OCI-LY7 (cell line): ENCODE results near the gene PRCP. TPM values are rescaled to one million over a fixed set of nuclear protein-coding genes. Genes with fewer than 3 reads are reported as not detected.

Source experiments
- BruUV-seq: library from RNA; stranded (reverse); fragments of 400-500 nt; replicated peaks from 2 replicates; lab custom pipeline; 2021; lab: Mats Ljungman, UMichigan
- CTCF ChIA-PET: fragments of 300-600 bp; sonication (Branson Sonifier 250); formaldehyde crosslinking; loops from one replicate; lab custom pipeline; 2022; ENCODE audit warnings: antibody characterized with exemption; ENCODE audit not compliant: unreplicated experiment; lab: Charles Lee
- POLR2A ChIA-PET: fragments of 300-600 bp; sonication (Branson Sonifier 250); formaldehyde crosslinking; loops from one replicate; lab custom pipeline; 2022; ENCODE audit warnings: antibody characterized with exemption; lab: Charles Lee
- DNase-seq: peaks from one replicate; pipeline ENCODE4 v3.0.0-alpha.2; 2015; ENCODE audit warnings: low spot score
- H2AFZ ChIP-seq: fragments of 200-600 bp; sonication (generic), shearing (Covaris generic); 2 replicates; pipeline ENCODE4 v1.6.1; 2014; ENCODE audit warnings: mild to moderate bottlenecking, antibody characterized with exemption, low read length, moderate library complexity
- H3K27ac ChIP-seq: fragments of 200-600 bp; sonication (generic); 2 replicates; pipeline ENCODE4 v1.5.1; 2014; ENCODE audit warnings: mixed run types, low read depth, mild to moderate bottlenecking, moderate library complexity, low read length, inconsistent platforms; ENCODE audit not compliant: poor library complexity, severe bottlenecking
- H3K36me3 ChIP-seq: fragments of 200-600 bp; sonication (generic); 2 replicates; pipeline ENCODE4 v1.6.1; 2014; ENCODE audit warnings: mild to moderate bottlenecking, antibody characterized with exemption, low read length, moderate library complexity, mixed read lengths; ENCODE audit not compliant: insufficient read depth
- H3K4me1 ChIP-seq: fragments of 200-600 bp; sonication (generic); 2 replicates; pipeline ENCODE4 v1.5.1; 2014; ENCODE audit warnings: mild to moderate bottlenecking, low read length; ENCODE audit not compliant: insufficient read depth, poor library complexity, severe bottlenecking
- H3K4me2 ChIP-seq: fragments of 200-600 bp; sonication (generic); 2 replicates; pipeline ENCODE4 v1.6.1; 2014; ENCODE audit warnings: mild to moderate bottlenecking, low read length
- H3K4me3 ChIP-seq: fragments of 200-600 bp; sonication (generic); 2 replicates; pipeline ENCODE4 v1.5.1; 2014; ENCODE audit warnings: mild to moderate bottlenecking, low read depth, low read length; ENCODE audit not compliant: poor library complexity, severe bottlenecking
- H3K79me2 ChIP-seq: fragments of 200-600 bp; sonication (generic); 2 replicates; pipeline ENCODE4 v1.6.1; 2016; ENCODE audit warnings: low read depth, mild to moderate bottlenecking, low read length, moderate library complexity, mixed read lengths; ENCODE audit not compliant: insufficient read depth
- H3K9me2 ChIP-seq: fragments of 200-600 bp; sonication (generic); 2 replicates; pipeline ENCODE4 v1.6.1; 2016; ENCODE audit warnings: mild to moderate bottlenecking, low read length, mixed read lengths; ENCODE audit not compliant: insufficient read depth
- H3K9me3 ChIP-seq: fragments of 200-600 bp; sonication (generic); 2 replicates; pipeline ENCODE4 v1.6.1; 2014; ENCODE audit warnings: mild to moderate bottlenecking, mixed run types, low read length, mixed read lengths
- H4K20me1 ChIP-seq: fragments of 200-600 bp; sonication (generic); 2 replicates; pipeline ENCODE4 v1.6.1; 2014; ENCODE audit warnings: mild to moderate bottlenecking, antibody characterized with exemption, low read length, moderate library complexity, mixed read lengths; ENCODE audit not compliant: insufficient read depth
- EZH2phosphoT487 ChIP-seq: fragments of 200-600 bp; sonication (generic); IDR thresholded peaks from 2 replicates; pipeline ENCODE4 v1.6.1; 2018; ENCODE audit warnings: low read depth, borderline replicate concordance, mild to moderate bottlenecking, mixed run types, antibody characterized with exemption, low read length, moderate library complexity, mixed read lengths
- intact Hi-C: fragments of 100-400 bp; cut with micrococcal nuclease; formaldehyde crosslinking; loops from one replicate; pipeline ENCODE4 v1.10.0; 2022; ENCODE audit not compliant: unreplicated experiment
- total RNA-seq, 2 experiments: library from RNA; depleted of rRNA in 1 of 2; stranded (reverse); fragments of >200 nt in 1 of 2; shearing (Covaris generic) in 1 of 2; gene quantifications; 2 replicates each; pipeline ENCODE4 v1.2.3, GENCODE V29; 2014 to 2022
- TF ChIP-seq, protein P1 (sequence below): fragments of 200-600 bp; sonication (generic); conservative IDR thresholded peaks from 2 replicates; pipeline ENCODE4 v1.5.1; 2014; ENCODE audit warnings: mild to moderate bottlenecking, antibody characterized with exemption, low read length, moderate library complexity, mixed read lengths

Gene PRCP
- total RNA-seq, 2 experiments from 2014 or later, result 6.5 to 18.3 TPM

DNA sequence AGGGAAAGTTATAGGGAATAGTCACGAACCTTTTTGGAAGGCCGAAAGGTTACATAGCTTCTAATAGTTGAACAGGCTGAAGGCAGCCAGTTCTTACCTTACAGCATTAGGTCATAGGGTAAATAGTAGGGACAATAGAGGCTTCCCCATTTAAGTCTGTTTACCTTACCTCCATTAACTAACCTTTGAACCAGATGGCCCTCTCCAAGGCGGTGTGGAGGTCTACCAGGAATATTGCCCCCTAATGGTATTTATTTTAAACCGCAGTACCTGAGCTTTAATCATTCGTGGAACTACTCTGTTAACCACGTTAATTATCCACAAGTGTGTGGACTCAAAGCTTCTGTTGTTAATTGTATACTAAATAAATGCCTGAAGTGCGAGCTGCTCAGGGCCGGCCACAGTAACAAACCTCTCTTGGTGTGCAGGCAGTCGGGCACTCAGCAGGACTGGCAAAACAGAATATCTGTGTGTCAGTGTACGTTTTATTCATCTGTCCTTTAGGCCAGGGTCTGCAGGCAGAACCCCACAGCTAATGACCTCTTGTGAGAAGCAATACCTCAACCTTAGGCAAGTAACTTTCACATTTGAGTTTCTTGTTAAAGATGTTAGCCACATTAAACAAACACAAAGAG, 81.7 kb downstream of the PRCP start:
- Histone ChIP-seq H3K4me1 (no peaks in the 10 kb centered on the region), H3K4me3 (no peak overlapping the region), H3K79me2 (no peaks in the 10 kb centered on the region), H3K36me3 (no peaks in the 10 kb centered on the region), H3K9me2 (no peaks in the 10 kb centered on the region), H2AFZ (no peak overlapping the region), H3K27ac (no peak overlapping the region), H4K20me1 (no peaks in the 10 kb centered on the region), H3K9me3 (no peaks in the 10 kb centered on the region), H3K4me2 (no peak overlapping the region)
- TF ChIP-seq, protein P1, sequence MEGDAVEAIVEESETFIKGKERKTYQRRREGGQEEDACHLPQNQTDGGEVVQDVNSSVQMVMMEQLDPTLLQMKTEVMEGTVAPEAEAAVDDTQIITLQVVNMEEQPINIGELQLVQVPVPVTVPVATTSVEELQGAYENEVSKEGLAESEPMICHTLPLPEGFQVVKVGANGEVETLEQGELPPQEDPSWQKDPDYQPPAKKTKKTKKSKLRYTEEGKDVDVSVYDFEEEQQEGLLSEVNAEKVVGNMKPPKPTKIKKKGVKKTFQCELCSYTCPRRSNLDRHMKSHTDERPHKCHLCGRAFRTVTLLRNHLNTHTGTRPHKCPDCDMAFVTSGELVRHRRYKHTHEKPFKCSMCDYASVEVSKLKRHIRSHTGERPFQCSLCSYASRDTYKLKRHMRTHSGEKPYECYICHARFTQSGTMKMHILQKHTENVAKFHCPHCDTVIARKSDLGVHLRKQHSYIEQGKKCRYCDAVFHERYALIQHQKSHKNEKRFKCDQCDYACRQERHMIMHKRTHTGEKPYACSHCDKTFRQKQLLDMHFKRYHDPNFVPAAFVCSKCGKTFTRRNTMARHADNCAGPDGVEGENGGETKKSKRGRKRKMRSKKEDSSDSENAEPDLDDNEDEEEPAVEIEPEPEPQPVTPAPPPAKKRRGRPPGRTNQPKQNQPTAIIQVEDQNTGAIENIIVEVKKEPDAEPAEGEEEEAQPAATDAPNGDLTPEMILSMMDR, result peak; percentile 29; the same call in 1 of the 2 replicates
- no peak for TF ChIP-seq EZH2phosphoT487
- intact Hi-C loops, result no loop called here
- CTCF ChIA-PET, result no interaction called here
- no peak for DNase-seq
- POLR2A ChIA-PET, result no interaction called here
- no TSS peak for BruUV-seq

DNA sequence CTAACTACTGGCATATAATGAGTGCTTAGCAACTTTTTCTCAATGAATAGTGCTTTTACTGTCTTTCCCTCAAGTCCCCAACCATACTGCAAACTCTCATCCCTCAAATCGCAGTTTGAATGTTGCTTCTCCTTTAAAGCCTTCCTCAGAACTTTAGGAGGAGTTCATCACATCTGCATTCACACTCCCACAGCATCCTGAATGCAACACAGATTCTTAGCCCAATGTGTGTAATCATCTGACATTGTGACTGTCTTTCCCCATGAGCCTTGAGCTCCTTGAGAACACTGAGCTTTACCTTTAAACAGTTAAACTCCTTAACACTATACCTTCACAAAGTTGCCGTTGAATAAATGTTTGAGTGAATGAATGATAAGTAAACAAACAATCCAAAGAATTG, 84.8 kb downstream of the PRCP start:
- POLR2A ChIA-PET, result interaction anchor here (0.6 to 1.4 kb wide), 3 partner anchors 8 to 48 kb away, joined by 3 read pairs; no protein-coding TSS in a partner anchor
- H3K36me3 ChIP-seq, result no peaks in the 10 kb centered on the region
- CTCF ChIA-PET, result no interaction called here
- H3K27ac ChIP-seq, result no peak overlapping the region
- BruUV-seq, result no TSS peak
- H3K9me3 ChIP-seq, result no peaks in the 10 kb centered on the region
- no peaks in the 10 kb centered on the region for H4K20me1 ChIP-seq
- DNase-seq, result no peak
- H3K9me2 ChIP-seq, result no peaks in the 10 kb centered on the region
- H2AFZ ChIP-seq, result no peak overlapping the region
- no peak for TF ChIP-seq EZH2phosphoT487
- TF ChIP-seq, protein P1, result no peak
- no peak overlapping the region for H3K4me2 ChIP-seq
- H3K4me1 ChIP-seq, result no peaks in the 10 kb centered on the region
- no peaks in the 10 kb centered on the region for H3K79me2 ChIP-seq
- no peak overlapping the region for H3K4me3 ChIP-seq
- intact Hi-C loops, result no loop called here

DNA sequence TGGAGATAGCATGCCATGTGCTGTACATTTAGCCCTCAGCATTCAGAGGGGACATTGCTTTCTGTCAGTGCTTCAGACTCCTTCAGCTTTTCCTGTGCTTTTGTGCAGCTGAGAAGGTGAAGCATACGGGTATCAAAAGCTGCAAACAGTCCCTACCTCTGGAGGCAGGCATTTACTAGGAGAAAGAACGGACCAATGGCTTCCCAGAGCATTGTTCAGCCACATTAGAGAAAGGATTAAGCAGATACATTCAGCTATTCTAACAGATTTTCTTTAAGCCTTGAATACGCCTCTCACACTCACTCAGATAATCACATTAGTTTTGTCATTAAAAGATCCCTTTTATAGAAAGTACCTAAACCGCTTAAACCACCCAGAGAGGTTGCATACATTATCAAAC, 85.9 kb downstream of the PRCP start:
- intact Hi-C loops, result no loop called here
- no peak for TF ChIP-seq EZH2phosphoT487
- TF ChIP-seq, protein P1, result no peak
- ChIA-PET CTCF (no interaction called here), POLR2A (no interaction called here)
- Histone ChIP-seq H2AFZ (no peak overlapping the region), H3K27ac (no peak overlapping the region), H3K9me2 (no peaks in the 10 kb centered on the region), H4K20me1 (no peaks in the 10 kb centered on the region), H3K79me2 (no peaks in the 10 kb centered on the region), H3K9me3 (no peaks in the 10 kb centered on the region), H3K4me1 (no peaks in the 10 kb centered on the region), H3K4me3 (no peak overlapping the region), H3K36me3 (no peaks in the 10 kb centered on the region), H3K4me2 (no peak overlapping the region)
- no TSS peak for BruUV-seq
- DNase-seq, result no peak
